H1 (cell line): ENCODE results near the gene DYNLL2. TPM values are rescaled to one million over a fixed set of nuclear protein-coding genes. Genes with fewer than 3 reads are reported as not detected.
"Not testable (repeated sequence)": the region's sequence is repeated elsewhere in the genome, so short reads cannot be mapped to it uniquely, and the experiment has no call there.

Source experiments
- CTCF ChIA-PET: fragments of 300-600 bp; sonication (Branson Sonifier 250); formaldehyde crosslinking; loops from one replicate; lab custom pipeline; 2021; ENCODE audit not compliant: partially characterized antibody; lab: Charles Lee
- POLR2A ChIA-PET: fragments of 300-600 bp; sonication (Branson Sonifier 250); formaldehyde crosslinking; loops from one replicate; lab custom pipeline; 2021; ENCODE audit warnings: inconsistent platforms; ENCODE audit not compliant: partially characterized antibody; lab: Charles Lee
- DNase-seq, 2 experiments: peaks; one replicate each; pipeline versions ENCODE4 v3.0.0 to v3.0.0-alpha.2; 2010 to 2022; ENCODE audit warnings: low spot score in 2 of 2, low read depth in 1 of 2, mixed read lengths in 1 of 2
- FAIRE-seq: peaks from 2 replicates; lab custom pipeline; 2011; peaks lifted over from hg19 to GRCh38; lab: Jason Lieb, UNC
- H2AFZ ChIP-seq: 2 replicates; pipeline ENCODE4 v1.8.1; 2012; ENCODE audit warnings: low read length, inconsistent platforms
- H2AK5ac ChIP-seq: 2 replicates; pipeline ENCODE4 v1.6.1; 2013; ENCODE audit warnings: low read depth, low read length
- H2BK120ac ChIP-seq: replicated peaks from 2 replicates; pipeline ENCODE3; 2013; ENCODE audit warnings: low read depth, low read length, inconsistent platforms
- H2BK12ac ChIP-seq: 2 replicates; pipeline ENCODE4 v1.6.1; 2013; ENCODE audit warnings: low read depth, low read length
- H2BK15ac ChIP-seq: 2 replicates; pipeline ENCODE4 v1.6.1; 2013; ENCODE audit warnings: low read length
- H2BK20ac ChIP-seq: 2 replicates; pipeline ENCODE4 v1.6.1; 2013; ENCODE audit warnings: low read length
- H2BK5ac ChIP-seq: 2 replicates; pipeline ENCODE4 v1.6.1; 2013; ENCODE audit warnings: low read depth, low read length
- H3K14ac ChIP-seq: 2 replicates; pipeline ENCODE4 v1.6.1; 2013; ENCODE audit warnings: inconsistent platforms; ENCODE audit not compliant: insufficient read length
- H3K18ac ChIP-seq: 2 replicates; pipeline ENCODE4 v1.6.1; 2013; ENCODE audit warnings: low read length; ENCODE audit errors: extremely low read depth
- H3K23ac ChIP-seq: 2 replicates; pipeline ENCODE4 v1.6.1; 2013; ENCODE audit warnings: inconsistent platforms; ENCODE audit not compliant: insufficient read length
- H3K23me2 ChIP-seq: 2 replicates; pipeline ENCODE4 v1.6.1; 2013; ENCODE audit warnings: low read depth, low read length
- H3K27ac ChIP-seq: 2 replicates; pipeline ENCODE4 v1.6.1; 2011; ENCODE audit warnings: low read depth, low read length, inconsistent platforms
- H3K27me3 ChIP-seq, 4 experiments: replicated peaks in 1 of 4; 1 replicate in 1 of 4; 2 replicates in 3 of 4; pipeline versions ENCODE4 v1.6.1 to v1.8.1; 2011 to 2013; ENCODE audit warnings: low read length in 3 of 4, mild to moderate bottlenecking in 3 of 4, inconsistent platforms in 2 of 4, mixed read lengths in 2 of 4, moderate library complexity in 1 of 4; ENCODE audit not compliant: control insufficient read depth in 3 of 4, insufficient read depth in 3 of 4; ENCODE audit errors: extremely low read depth in 1 of 4
- H3K36me3 ChIP-seq, 4 experiments: 2 replicates each; pipeline versions ENCODE4 v1.6.1 to v1.8.1; 2011 to 2013; ENCODE audit warnings: mild to moderate bottlenecking in 4 of 4, low read length in 3 of 4, moderate library complexity in 2 of 4, control low read depth in 1 of 4, inconsistent platforms in 1 of 4; ENCODE audit not compliant: insufficient read depth in 4 of 4, control insufficient read depth in 2 of 4
- H3K4ac ChIP-seq: replicated peaks from 2 replicates; pipeline ENCODE3; 2013; ENCODE audit warnings: low read length, low read depth, mixed read lengths, inconsistent platforms; ENCODE audit not compliant: insufficient read length
- H3K4me1 ChIP-seq, 4 experiments: replicated peaks in 1 of 4; 1 replicate in 1 of 4; 2 replicates in 3 of 4; pipeline versions ENCODE4 v1.6.1 to v1.8.1; 2011 to 2013; ENCODE audit warnings: low read length in 3 of 4, inconsistent platforms in 2 of 4, mixed read lengths in 1 of 4; ENCODE audit not compliant: insufficient read depth in 4 of 4, control insufficient read depth in 3 of 4
- H3K4me2 ChIP-seq, 2 experiments: 2 replicates each; pipeline versions ENCODE4 v1.6.1 to v1.8.1; 2011 to 2013; ENCODE audit warnings: low read depth in 2 of 2, low read length in 2 of 2, control low read depth in 1 of 2, inconsistent platforms in 1 of 2, mild to moderate bottlenecking in 1 of 2; ENCODE audit not compliant: insufficient read depth in 1 of 2
- H3K4me3 ChIP-seq, 4 experiments: fragments of 200-600, 300-600 bp in 1 of 4; sonication (generic), shearing (Covaris generic), sonication (Bioruptor Twin) in 1 of 4; 2 replicates each; pipeline versions ENCODE4 v1.5.1 to v1.8.1; 2011 to 2016; ENCODE audit warnings: low read length in 4 of 4, low read depth in 3 of 4, control low read depth in 2 of 4, inconsistent platforms in 2 of 4, mild to moderate bottlenecking in 2 of 4, mixed read lengths in 1 of 4, moderate library complexity in 1 of 4; ENCODE audit not compliant: insufficient read depth in 2 of 4; ENCODE audit errors: extremely low read depth in 1 of 4
- H3K56ac ChIP-seq: replicated peaks from 2 replicates; pipeline ENCODE3; 2013; ENCODE audit warnings: low read depth, mild to moderate bottlenecking, mixed read lengths, low read length, inconsistent platforms; ENCODE audit not compliant: insufficient read length
- H3K79me1 ChIP-seq: 2 replicates; pipeline ENCODE4 v1.6.1; 2013; ENCODE audit warnings: low read depth, low read length, control low read depth
- H3K79me2 ChIP-seq, 2 experiments: 2 replicates each; pipeline versions ENCODE4 v1.6.1 to v1.8.1; 2012 to 2013; ENCODE audit warnings: low read length in 2 of 2, mild to moderate bottlenecking in 2 of 2, inconsistent platforms in 1 of 2; ENCODE audit not compliant: insufficient read depth in 2 of 2, control insufficient read depth in 1 of 2
- H3K9ac ChIP-seq, 4 experiments: replicated peaks in 1 of 4; 1 replicate in 1 of 4; 2 replicates in 3 of 4; pipeline versions ENCODE4 v1.6.1 to v1.8.1; 2011 to 2013; ENCODE audit warnings: low read depth in 3 of 4, low read length in 3 of 4, control low read depth in 2 of 4, mild to moderate bottlenecking in 2 of 4, moderate library complexity in 2 of 4, inconsistent platforms in 1 of 4; ENCODE audit errors: extremely low read depth in 1 of 4
- H3K9me3 ChIP-seq, 2 experiments: 2 replicates each; pipeline versions ENCODE4 v1.6.1 to v1.8.1; 2012 to 2013; ENCODE audit warnings: mild to moderate bottlenecking in 2 of 2, moderate library complexity in 2 of 2, control low read depth in 1 of 2, inconsistent platforms in 1 of 2, low read depth in 1 of 2, low read length in 1 of 2, mixed read lengths in 1 of 2; ENCODE audit not compliant: insufficient read depth in 2 of 2
- H4K20me1 ChIP-seq, 2 experiments: replicated peaks in 1 of 2; 2 replicates each; pipeline versions ENCODE3 to v1.8.1; 2011 to 2013; ENCODE audit warnings: inconsistent platforms in 2 of 2, low read length in 2 of 2, mild to moderate bottlenecking in 1 of 2; ENCODE audit not compliant: insufficient read depth in 2 of 2, control insufficient read depth in 1 of 2
- H4K5ac ChIP-seq: 2 replicates; pipeline ENCODE4 v1.6.1; 2013; ENCODE audit warnings: low read length, low read depth, mixed read lengths, inconsistent platforms; ENCODE audit not compliant: insufficient read length
- H4K8ac ChIP-seq: 2 replicates; pipeline ENCODE4 v1.8.0; 2013; ENCODE audit warnings: mild to moderate bottlenecking, moderate library complexity, low read length, inconsistent platforms; ENCODE audit not compliant: insufficient read depth; ENCODE audit errors: extremely low read depth
- H4K91ac ChIP-seq: replicated peaks from 2 replicates; pipeline ENCODE3; 2013; ENCODE audit warnings: low read length, mixed read lengths, inconsistent platforms; ENCODE audit not compliant: insufficient read length
- WGBS, 2 experiments: shearing (Covaris generic) in 1 of 2; methylation state at CpG; one replicate each; pipeline versions ENCODE4 v1.1.6 to v1.1.7; 2013 to 2015; ENCODE audit warnings: low lambda C conversion rate in 2 of 2, mixed read lengths in 2 of 2, inconsistent platforms in 1 of 2, low coverage in 1 of 2, missing lambda C conversion rate in 1 of 2; ENCODE audit not compliant: insufficient replicate concordance in 2 of 2, insufficient coverage in 1 of 2, insufficient read length in 1 of 2; ENCODE audit errors: extremely low coverage in 1 of 2, missing lambda C conversion rate in 1 of 2; 5-methylcytosine and 5-hydroxymethylcytosine counted together
- polyA plus RNA-seq, 7 experiments: library from polyadenylated mRNA; depleted of rRNA in 3 of 7; stranded (reverse) in 5 of 7; unstranded in 2 of 7; fragments of >200 nt in 5 of 7; fragments of 200-250 nt in 2 of 7; gene quantifications; 1 replicate in 5 of 7; 2 replicates in 1 of 7; 4 replicates in 1 of 7; pipeline versions ENCODE4 v1.2.1 to v1.2.3, GENCODE V29; 2011 to 2013; ENCODE audit warnings: missing spikeins in 2 of 7, mixed read lengths in 2 of 7
- total RNA-seq: library from RNA; stranded (reverse); fragmentation: NEBNext Ultra II Directional; extraction: Animal tissue kit (Norgen Biotek cat#: 25700); gene quantifications from 2 replicates; pipeline ENCODE4 v1.2.1, GENCODE V29; 2021

DYNLL2 gene
- total and polyA plus RNA-seq, 2 of the 8 experiments (the other 6 are each of a cell fraction or from before 2014, with no cell fraction given), result 19.8 to 52.7 TPM

DNA sequence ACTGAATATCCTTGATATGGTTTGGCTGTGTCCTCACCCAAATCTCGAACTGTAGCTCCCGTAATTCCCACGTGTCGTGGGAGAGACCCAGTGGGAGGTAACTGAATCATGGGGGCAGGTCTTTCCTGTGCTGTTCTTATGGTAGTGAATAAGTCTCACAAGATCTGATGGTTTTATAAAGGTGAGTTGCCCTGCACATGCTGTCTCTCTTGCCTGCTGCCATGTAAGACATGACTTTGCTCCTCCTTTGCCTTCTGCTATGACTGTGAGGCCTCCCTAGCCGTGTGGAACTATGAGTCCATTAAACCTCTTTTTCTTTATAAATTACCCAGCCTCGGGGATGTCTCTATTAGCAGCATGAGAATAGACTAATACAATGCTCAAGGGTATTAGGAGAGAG is 39.0 kb upstream of the DYNLL2 start:
- H4K20me1 ChIP-seq, H3K23ac ChIP-seq, H3K56ac ChIP-seq, H4K91ac ChIP-seq, H3K79me2 ChIP-seq, H3K4ac ChIP-seq, FAIRE-seq, DNase-seq, H3K9me3 ChIP-seq, H2BK20ac ChIP-seq, H2BK12ac ChIP-seq, H3K18ac ChIP-seq, H4K5ac ChIP-seq, H3K4me3 ChIP-seq, H3K27me3 ChIP-seq, H3K36me3 ChIP-seq, H4K8ac ChIP-seq, H3K9ac ChIP-seq, H3K27ac ChIP-seq, H3K23me2 ChIP-seq, H3K4me1 ChIP-seq, H2BK5ac ChIP-seq, H2AK5ac ChIP-seq, H2AFZ ChIP-seq, H3K14ac ChIP-seq, H2BK15ac ChIP-seq, H2BK120ac ChIP-seq, H3K79me1 ChIP-seq, H3K4me2 ChIP-seq: not testable (repeated sequence)
- WGBS, 2 experiments, result 93% methylated on average over 6 of the region's 6 CpGs; no CpG with 5 or more reads in 1 of the 2 experiments
- ChIA-PET CTCF (interaction anchor here (0.5 to 1.4 kb wide), 2 partner anchors 15 to 17 kb away, joined by 3 to 4 read pairs; no protein-coding TSS in a partner anchor), POLR2A (interaction anchor here (1.1 to 2.3 kb wide), 2 partner anchors 37 to 39 kb away, joined by 3 to 8 read pairs; partner anchors contain the start of genes DYNLL2 and SRSF1)
